ENCODE data around the gene ZNF213.
"Not testable (repeated sequence)": the region's sequence is repeated elsewhere in the genome, so short reads cannot be mapped to it uniquely, and the experiment has no call there.

ZNF213 gene

DNA sequence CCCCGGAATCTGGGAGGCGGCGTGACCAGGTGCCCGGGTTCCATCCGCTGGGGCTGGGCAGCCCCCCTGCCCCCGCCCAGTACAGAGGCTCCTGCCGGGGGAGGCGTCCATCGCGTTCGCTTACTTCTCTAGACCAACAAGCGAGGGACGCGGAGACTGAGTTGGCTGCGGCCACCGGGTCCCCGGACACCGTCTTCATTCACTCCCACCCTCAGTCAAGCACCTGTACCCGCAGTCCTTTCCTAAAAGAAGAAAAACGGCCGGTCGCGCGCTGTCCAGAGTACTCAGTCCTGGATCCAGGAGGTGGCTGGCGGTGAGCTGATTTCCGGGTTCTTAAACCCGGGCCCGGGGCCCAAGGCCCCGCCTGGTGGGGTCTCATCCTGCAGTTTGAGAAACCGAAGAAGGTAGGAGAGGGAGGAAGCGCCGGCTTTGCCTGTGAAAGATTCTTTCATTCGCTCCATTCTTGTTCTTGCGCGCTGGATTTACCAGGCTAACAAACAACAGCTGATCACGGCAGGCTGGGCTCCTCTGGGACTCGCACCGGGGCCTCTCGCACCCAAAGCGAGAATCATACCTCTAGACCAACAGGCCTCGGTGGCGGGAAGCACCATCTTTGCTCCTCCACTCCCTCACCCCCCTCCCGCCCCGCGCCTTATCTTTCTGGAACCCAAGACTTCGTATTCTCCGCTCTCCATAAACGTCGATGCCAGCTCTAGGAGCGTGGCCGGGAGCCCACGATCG lies 35.8 kb downstream of the ZNF213 start:
- no peak for DNase-seq (ENCODE audit: low read depth in 2 of 2, low spot score in 1 of 2)

DNA sequence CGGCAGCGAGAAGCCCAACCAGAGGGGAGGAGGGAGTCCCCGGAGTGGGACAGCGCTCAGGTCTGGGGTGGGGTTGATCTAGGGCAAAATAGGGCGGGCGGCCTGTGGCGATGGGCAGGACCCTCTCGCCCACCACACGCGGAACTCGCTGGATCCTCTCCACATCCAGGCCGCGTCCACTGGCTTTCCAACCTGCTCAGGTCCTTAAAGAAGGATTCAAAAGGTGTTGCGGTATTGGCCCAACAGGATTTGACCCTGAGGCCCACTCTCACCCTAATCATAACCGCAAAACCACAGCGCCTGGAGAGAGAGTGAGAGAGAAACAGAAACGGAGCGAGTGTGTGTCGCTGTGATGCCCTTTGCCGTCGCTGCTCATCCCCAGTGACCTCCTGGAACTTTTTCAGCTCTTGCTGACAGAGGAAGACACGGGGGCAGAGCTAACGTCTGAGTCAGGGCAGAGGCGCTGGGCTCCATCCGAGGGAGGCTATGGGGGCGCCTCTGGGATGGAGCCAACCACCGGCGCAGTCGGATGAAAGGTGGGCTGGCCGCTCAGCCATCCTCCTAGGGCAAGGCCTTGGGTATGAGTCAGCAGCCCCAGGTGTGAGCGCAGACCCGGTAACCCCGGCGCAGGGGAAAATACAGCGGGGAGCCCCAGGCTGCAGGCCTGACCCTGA lies 36.5 kb downstream of the ZNF213 start:
- peak in 1 of 2 donors; percentile 67 for DNase-seq (ENCODE audit: low read depth in 2 of 2, low spot score in 1 of 2)

DNA sequence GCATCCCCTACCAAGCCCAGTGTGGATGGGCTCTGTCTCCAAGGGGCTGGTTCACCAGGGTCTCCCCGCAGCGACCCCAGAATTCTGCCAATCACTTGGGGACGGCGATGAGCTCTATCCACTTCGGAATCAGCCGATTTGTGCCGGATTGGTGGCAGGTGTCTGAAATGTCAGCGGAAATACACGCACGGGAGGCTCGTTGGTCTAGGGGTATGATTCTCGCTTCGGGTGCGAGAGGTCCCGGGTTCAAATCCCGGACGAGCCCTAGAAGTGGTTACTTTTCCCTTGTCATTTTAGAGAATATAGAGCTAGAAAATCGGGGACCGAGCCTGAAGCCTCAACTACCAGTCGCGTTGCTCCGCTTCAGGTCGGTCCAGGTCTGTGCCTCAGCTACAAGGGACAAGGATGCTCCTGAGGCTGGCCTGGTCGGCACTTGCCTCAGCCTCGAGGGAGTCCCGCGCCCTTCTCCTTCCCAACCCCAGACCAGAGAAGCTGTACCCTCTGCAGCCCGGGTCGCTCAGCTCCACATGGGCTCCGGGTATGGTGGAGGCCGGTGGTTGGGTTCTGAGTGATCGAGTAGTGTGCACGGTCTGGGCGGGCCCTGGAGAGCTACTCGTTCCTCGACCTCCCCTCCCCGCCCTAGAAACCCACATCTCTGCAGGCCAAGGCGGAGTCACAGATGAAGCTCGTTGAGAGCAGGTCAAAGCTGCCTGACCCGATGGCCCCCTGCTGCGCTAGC lies 37.2 kb downstream of the ZNF213 start:
- no peak for DNase-seq (ENCODE audit: low read depth in 2 of 2, low spot score in 1 of 2)

DNA sequence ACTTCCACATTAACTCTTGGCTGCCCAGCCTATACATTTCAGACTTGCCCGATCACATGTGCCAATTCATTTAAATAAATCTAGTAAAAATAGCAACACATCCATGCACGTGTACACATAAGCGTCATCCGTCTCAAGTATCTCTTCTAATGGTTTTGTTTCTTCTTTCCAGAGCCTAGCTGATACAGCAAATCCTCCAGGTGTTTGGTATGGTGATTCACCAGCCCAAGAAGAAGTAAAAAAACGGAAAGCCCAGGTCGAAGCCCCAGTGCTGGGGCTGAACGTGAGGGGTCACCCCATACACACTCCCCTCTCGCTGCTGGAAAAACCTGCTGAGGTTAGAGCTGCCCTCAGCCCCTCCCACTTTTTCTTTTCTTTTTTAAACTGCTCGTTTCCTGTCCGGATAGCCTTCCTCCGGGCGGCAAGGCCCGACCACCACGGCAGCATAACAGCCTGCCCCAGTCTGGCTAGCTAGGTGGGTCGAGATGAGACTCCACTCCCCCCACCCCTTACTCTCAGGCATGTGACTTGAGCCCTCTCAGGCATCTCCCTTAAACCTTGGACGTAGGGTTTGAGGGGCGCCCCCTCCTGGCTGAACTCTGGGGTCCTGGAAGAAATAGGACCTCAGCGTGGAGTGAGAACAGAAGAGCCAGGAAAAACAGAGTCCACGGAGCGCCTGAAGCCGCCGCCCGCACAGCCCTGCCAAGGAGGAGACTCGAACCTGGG lies 39.2 kb downstream of the ZNF213 start:
- DNase-seq (ENCODE audit: low read depth in 2 of 2, low spot score in 1 of 2) = no peak

DNA sequence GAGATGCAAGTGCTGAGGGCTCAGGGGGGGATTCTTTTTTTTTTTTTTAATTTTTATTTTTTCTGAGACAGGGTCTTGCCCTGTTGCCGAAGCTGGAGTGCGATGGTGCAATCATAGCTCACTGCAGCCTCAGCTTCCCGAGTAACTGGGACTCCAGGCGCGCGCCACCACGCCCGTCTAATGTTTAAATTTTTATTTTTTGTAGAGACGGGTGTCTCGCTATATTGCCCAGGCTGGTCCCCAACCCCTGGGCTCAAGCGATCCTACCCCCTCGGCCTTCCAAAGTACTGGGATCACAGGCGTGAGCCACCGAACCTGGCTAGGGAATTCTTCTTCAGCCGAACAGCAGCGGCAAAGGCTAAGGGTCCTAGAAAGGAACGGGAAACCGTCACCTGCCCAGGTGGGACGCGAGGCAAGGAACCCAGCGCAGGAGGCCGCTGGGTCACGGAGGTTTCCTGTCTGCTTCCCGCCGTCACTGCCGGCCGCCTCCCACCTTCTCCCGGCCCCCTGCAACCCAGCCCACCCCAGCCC lies 39.9 kb downstream of the ZNF213 start:
- no peak for DNase-seq (ENCODE audit: low read depth in 2 of 2, low spot score in 1 of 2)

DNA sequence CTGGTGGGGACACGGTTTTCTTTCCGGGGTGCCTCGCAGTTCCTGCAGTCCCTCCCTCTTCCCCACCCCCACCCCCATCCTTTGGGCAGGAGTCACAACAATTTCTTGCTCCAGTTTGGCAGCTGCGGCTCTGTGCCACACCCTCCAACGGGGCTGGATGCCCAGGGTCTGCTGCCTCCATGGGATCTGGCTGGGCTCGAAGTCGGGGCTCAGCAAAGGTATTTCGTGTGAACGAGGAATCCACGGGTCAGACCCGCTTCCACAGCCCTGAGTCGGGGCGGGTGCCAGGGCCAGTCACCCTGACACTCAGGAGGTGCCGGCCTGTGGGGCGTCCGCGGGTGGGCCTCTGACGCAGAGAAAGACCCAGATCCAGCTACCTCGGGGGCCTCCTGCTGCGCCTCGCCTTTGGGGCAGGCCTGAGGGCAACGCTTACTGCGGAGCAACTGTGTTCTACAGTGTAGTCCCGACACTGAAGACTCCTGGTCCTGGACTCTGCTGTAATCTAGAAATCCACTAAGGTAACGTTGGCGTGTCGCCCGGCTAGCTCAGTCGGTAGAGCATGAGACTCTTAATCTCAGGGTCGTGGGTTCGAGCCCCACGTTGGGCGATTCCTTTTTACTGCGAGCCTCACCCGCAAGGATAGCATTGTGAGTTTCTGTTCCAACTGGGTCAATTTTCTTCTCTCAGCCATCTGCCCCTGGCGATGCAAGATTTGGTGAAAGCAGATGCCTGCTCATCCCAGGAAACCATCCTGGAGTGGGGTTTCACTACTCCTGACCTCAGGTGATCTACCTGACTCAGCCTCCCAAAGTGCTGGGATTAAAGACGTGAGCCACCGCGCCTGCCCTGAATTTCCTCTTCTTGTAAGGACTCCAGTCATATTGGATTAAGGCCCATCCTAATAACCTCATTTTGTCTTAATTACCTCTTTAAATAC lies 40.6 kb downstream of the ZNF213 start:
- no peak for DNase-seq (ENCODE audit: low read depth in 2 of 2, low spot score in 1 of 2)

DNA sequence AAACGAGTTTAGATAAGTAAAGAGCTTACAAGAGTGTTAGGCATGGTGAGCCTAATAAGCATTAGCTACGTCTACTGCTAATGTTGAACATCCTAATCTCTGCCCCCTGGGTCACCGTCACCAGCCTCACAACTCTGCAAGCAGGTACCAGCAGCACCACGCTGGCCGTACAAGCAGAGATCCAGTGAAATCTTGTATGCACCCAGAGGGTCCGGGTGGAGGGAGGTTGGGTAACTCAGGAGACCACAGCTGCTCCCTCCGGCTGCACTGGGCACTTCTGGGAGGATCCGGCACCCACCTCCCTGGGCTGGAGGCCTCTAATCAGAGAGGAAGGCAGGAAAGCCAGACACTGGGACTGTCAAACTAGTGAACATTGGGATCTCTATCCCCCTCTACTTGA lies 44.8 kb downstream of the ZNF213 start:
- no peak for DNase-seq (ENCODE audit: low read depth in 2 of 2, low spot score in 1 of 2)

DNA sequence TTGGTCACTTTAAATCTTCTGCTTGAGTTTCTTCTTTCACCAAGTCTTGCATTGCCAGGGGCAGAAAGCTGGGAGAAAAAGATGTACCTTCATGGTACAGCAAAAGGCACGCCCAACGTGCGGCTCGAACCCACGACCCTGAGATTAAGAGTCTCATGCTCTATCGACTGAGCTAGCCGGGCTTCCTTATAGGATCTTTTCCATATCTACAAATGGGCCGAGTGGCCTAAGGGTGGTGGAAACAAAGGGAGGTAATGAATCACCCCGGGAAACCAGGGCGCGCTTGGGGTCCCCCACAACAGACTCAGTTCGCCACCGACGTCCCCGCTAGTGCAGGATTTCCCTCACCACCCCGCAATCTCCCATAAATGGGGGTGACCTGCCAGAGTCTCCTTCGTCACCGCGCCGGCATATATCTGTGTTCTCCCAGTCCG lies 45.6 kb downstream of the ZNF213 start:
- no peak for DNase-seq (ENCODE audit: low read depth in 2 of 2, low spot score in 1 of 2)

DNA sequence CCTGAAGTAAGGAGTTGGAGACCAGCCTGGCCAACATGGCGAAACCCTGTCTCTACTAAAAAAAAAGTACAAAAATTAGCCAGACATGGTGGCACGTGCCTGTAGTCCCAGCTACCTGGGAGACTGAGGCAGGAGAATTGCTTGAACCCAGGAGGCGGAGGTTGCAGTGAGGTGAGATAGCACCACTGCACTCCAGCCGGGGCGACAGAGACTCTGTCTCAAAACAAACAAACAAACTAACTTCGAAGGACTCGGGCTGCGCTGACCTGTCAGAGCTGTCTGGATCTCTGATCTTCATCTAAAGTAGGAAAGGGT lies 47.4 kb downstream of the ZNF213 start:
- not testable (repeated sequence) for DNase-seq (ENCODE audit: low read depth in 2 of 2, low spot score in 1 of 2)

DNA sequence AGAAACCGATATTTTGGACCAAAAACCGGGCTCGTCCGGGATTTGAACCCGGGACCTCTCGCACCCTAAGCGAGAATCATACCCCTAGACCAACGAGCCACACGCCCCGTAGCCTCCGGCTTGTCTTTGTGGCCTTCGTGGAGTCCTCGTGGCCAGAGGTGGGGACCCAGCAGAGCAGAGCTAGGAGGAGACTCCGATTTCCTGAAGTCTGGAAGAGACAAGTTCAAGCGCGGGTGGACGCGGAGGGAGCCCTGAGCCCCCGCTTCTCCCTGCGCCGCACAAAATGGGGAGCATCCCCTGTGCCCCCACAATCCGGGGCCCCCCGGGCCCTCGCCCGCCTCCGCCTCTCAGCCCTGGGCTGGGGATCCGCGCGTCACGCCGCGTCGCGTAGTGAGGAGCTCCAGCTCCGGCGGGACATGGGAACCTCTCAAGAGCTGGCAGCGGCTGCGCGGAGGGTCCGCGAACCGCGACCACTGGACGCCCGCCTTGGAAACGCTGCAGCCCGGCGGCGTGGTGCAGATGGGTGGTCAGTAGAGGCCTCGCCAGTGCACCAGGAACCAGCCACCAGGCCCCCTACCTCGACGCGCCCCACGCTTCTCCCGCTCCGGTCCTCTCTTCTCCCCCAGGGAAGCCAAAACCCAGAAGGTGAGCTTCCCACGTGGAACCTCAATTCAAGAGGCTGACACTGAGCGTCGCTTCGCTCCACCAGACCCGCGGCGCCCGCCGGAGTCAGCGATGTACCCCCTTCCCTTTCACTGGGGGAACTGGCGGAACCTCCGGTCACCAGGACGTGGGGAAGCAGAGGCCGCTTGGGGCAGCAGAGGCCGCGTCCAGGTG lies 48.0 kb downstream of the ZNF213 start:
- no peak for DNase-seq (ENCODE audit: low read depth in 2 of 2, low spot score in 1 of 2)

DNA sequence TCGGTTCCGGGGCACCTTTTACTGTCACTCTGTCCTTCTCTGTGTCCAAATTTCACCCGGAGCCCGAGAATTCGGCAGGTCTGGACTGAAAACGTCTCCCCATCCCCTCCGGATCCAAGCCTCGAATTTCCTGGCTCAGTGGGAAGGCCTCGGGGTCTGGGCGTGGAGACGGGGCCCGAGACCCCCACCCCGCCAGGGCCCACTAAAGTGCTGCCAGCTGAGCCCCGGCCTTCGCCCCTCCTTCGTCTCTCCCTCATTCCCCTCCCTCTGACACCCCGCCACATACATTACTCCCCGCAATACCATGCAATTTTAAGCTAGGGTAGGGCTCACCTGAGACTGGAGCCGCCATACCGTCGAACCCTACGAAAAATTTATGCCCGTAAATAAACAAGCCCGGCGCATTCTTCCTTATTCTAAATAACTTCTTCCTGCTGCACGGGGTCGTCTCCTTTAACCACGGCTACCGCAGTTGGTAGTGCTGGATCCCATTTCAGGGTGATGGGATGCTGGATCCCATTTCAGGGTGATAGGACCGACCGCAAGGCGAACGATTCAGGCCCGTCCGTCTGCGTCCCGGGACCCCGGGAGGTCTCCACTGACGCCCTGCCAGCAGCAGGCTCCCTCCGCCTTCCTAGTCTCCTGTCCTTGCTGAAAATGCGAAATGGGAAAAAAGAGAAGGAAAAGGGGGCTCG lies 48.8 kb downstream of the ZNF213 start:
- DNase-seq (ENCODE audit: low read depth in 2 of 2, low spot score in 1 of 2) = no peak

DNA sequence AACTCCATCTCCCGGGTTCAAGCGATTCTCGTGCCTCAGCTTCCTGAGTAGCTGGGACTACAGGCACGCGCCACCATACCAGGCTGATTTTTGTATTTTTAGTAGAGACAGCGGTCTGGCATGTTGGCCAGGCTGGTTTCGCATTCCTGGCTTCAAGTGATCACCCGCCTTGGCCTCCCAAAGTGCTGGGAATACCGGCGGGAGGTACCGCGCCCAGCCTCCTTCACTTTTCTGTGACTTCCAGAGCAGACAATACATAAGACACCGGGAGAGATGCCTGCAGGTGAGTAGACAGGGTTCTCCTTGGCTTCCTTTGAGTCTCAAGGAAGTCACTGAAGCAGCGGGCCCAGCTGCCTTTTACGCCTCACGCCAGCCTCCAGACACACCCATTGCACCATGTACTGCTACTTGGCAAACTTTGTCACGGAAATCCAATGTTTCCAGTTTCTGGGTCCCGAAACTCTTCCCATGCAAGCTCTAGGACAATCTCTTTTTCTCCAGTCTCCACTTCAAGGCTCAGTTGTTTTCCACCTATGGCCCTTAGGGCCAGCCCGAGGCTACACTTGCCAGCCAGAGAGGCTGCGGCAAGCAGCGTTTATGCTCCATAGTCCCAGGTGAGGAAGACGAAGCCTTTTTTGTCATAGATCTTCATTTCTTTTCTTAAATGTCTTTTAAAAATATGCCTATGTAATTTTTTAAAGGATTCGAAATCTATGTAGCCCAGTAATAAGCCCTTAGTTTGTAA lies 52.3 kb downstream of the ZNF213 start:
- DNase-seq (ENCODE audit: low read depth in 2 of 2, low spot score in 1 of 2) = no peak

DNA sequence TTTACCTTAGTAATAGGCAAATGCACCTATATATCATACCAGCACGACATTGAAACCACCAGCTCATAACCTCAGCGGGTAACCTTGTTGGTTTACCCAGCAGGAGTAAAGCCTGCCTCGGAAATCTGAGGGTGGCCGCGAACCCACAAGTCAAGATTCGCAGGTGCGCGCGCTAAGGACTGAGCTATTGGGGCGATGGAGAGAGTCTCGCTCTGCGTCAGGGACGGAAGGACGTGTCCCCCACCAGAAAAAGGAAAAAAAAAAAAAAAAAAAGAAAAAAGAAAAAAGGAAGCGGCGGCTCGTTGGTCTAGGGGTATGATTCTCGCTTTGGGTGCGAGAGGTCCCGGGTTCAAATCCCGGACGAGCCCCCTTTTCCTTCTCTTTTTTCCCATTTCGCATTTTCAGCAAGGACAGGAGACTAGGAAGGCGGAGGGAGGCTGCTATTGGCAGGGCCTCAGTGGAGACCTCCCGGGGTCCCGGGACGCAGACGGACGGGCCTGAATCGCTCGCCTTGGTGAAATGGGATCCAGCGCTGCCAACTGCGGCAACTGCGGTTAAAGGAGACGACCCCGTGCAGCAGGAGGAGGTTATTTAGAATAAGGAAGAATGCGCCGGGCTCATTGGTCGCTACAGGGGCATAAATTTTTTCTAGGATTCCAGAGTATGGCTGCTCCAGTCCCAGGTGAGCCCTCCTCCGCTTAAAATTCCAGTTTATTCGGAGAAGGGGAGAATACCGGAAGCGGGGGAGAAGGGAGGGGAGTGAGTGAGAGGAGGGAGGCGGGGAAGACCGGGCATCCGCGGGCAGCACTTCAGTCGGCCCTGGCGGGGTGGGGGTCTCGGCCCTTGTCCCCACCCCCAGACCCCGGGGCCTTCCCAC lies 53.2 kb downstream of the ZNF213 start, which contains the start of gene OR1F1:
OR1F1 (plus strand) TSS at position 407 of the 877 bp plus-strand sequence.
- no peak for DNase-seq (ENCODE audit: low read depth in 2 of 2, low spot score in 1 of 2)

DNA sequence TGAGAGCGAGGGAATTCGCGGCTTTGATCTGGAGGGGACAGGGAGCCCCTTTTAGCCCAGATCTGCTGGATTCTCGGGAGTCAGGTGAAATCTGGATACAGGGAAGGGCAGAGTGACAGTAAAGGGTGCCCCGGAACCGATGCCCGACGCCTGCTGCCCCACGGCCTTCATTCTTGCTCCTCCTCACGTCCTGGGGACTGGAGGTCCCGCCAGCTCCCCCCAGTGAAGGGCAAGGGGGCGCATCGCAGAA lies 53.8 kb downstream of the ZNF213 start:
- DNase-seq (ENCODE audit: low read depth in 2 of 2, low spot score in 1 of 2) = no peak

DNA sequence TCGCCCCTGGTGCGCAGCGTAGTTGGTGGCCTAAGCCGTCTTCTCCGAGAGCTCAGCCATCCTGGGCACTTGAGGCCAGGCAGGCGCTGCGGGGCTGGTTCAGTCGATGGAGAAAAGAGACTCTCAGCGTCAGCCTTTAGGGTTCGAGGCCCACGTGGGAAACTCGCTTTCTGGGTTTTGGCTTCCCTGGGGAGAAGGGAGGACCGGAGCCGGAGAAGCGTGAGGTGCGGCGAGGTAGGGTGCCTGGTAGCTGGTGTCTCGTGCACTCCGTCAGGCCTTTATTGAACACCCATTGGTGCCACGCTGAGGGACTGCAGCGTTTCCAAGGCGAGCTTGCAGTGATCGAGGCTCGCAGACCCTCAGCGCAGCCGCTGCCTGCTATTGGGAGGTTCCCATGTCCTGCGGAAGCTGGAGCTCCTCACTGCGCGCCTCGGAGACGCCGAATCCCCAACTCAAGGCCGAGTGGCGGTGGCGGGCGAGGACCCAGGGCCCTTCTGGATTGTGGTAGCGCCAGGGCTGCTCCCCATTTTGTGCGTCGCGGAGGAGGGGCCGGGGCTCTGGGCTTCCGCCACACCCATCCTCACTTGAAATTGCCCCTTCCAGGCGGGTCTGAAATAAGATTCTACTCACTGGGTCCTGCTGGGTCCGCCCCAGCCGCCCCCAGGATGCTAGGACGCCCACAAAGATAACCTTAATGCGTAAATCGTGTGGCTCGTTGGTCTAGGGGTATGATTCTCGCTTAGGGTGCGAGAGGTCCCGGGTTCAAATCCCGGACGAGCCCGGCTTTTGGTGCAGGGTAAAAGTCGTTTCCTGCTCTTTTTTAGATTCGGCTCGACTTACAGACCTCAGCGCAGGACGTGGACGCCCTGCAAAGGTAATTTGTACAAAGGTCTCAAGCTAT lies 54.3 kb downstream of the ZNF213 start:
- no peak for DNase-seq (ENCODE audit: low read depth in 2 of 2, low spot score in 1 of 2)

DNA sequence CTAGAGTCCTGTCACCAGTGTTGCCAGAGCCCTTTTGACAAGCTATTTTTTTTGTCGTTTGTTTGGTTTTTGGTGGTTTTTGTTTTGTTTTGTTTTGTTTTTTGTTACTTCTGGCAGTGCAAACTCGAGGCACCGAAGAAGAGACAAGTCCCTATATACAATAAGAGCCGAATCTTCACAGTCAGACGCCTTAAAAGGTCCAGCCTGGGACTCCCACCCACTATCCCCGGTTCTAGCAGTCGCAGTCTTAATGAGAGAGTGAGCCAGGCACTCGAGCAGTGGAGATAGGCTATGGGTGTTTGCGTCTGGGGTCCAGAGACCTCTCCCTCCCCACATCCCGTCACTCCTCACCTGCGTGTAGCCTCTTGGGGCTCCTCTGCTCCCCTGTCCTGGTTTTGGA lies 55.0 kb downstream of the ZNF213 start:
- no peak for DNase-seq (ENCODE audit: low read depth in 2 of 2, low spot score in 1 of 2)
